HG03139 (cell line): ENCODE data around the gene TMBIM6.
"Not testable (repeated sequence)": the region's sequence is repeated elsewhere in the genome, so short reads cannot be mapped to it uniquely, and the experiment has no call there.

Source experiments
- ATAC-seq: cut with Tn5 transposase; IDR thresholded peaks from one replicate; pipeline ENCODE4 v1.9.1; 2021; ENCODE audit not compliant: unreplicated experiment

Gene TMBIM6

GRCh38 chr12:49776413-49776812 is 35.1 kb downstream of the TMBIM6 start:
- no peak for ATAC-seq

GRCh38 chr12:49776858-49777257 is 35.5 kb downstream of the TMBIM6 start:
- ATAC-seq, result no peak

- ATAC-seq, result no peak
Observed at GRCh38 chr12:49777341-49777740, 36.0 kb downstream of the TMBIM6 start.

GRCh38 chr12:49777800-49778748 is 36.7 kb downstream of the TMBIM6 start:
- ATAC-seq, result no peak

- no peak for ATAC-seq
Observed at GRCh38 chr12:49779581-49779980, 38.2 kb downstream of the TMBIM6 start.

- not testable (repeated sequence) for ATAC-seq
Observed at GRCh38 chr12:49780914-49781313, 39.6 kb downstream of the TMBIM6 start.

- no peak for ATAC-seq
Observed at GRCh38 chr12:49783917-49784676, 42.7 kb downstream of the TMBIM6 start.

GRCh38 chr12:49784756-49785409 is 43.5 kb downstream of the TMBIM6 start:
- no peak for ATAC-seq

GRCh38 chr12:49787672-49788071 is 46.3 kb downstream of the TMBIM6 start:
- no peak for ATAC-seq

GRCh38 chr12:49789992-49790391 is 48.6 kb downstream of the TMBIM6 start:
- no peak for ATAC-seq

GRCh38 chr12:49790741-49791555 is 49.6 kb downstream of the TMBIM6 start:
- no peak for ATAC-seq

GRCh38 chr12:49791700-49792099 is 50.3 kb downstream of the TMBIM6 start:
- no peak for ATAC-seq

- no peak for ATAC-seq
Observed at GRCh38 chr12:49792181-49792970, 51.0 kb downstream of the TMBIM6 start.

- ATAC-seq, result no peak
Observed at GRCh38 chr12:49792976-49793580, 51.7 kb downstream of the TMBIM6 start.

GRCh38 chr12:49793620-49794019 is 52.3 kb downstream of the TMBIM6 start:
- ATAC-seq, result no peak

GRCh38 chr12:49794021-49794420 is 52.7 kb downstream of the TMBIM6 start:
- ATAC-seq, result no peak

GRCh38 chr12:49794811-49795653 is 53.7 kb downstream of the TMBIM6 start:
- ATAC-seq, result no peak

GRCh38 chr12:49795654-49796105 is 54.3 kb downstream of the TMBIM6 start:
- no peak for ATAC-seq
